H1 (cell line): ENCODE results near the gene ZNF346. TPM values are rescaled to one million over a fixed set of nuclear protein-coding genes. Genes with fewer than 3 reads are reported as not detected.
A peak's percentile ranks its signal among the peaks of the same experiment; 100 is the strongest.

Experiments
- CTCF ChIA-PET: fragments of 300-600 bp; sonication (Branson Sonifier 250); formaldehyde crosslinking; loops from one replicate; lab custom pipeline; 2021; ENCODE audit not compliant: partially characterized antibody; lab: Charles Lee
- POLR2A ChIA-PET: fragments of 300-600 bp; sonication (Branson Sonifier 250); formaldehyde crosslinking; loops from one replicate; lab custom pipeline; 2021; ENCODE audit warnings: inconsistent platforms; ENCODE audit not compliant: partially characterized antibody; lab: Charles Lee
- DNase-seq, 2 experiments: peaks; one replicate each; pipeline versions ENCODE4 v3.0.0 to v3.0.0-alpha.2; 2010 to 2022; ENCODE audit warnings: low spot score in 2 of 2, low read depth in 1 of 2, mixed read lengths in 1 of 2
- FAIRE-seq: peaks from 2 replicates; lab custom pipeline; 2011; peaks lifted over from hg19 to GRCh38; lab: Jason Lieb, UNC
- H2AFZ ChIP-seq: 2 replicates; pipeline ENCODE4 v1.8.1; 2012; ENCODE audit warnings: low read length, inconsistent platforms
- H2AK5ac ChIP-seq: 2 replicates; pipeline ENCODE4 v1.6.1; 2013; ENCODE audit warnings: low read depth, low read length
- H2BK120ac ChIP-seq: replicated peaks from 2 replicates; pipeline ENCODE3; 2013; ENCODE audit warnings: low read depth, low read length, inconsistent platforms
- H2BK12ac ChIP-seq: 2 replicates; pipeline ENCODE4 v1.6.1; 2013; ENCODE audit warnings: low read depth, low read length
- H2BK15ac ChIP-seq: 2 replicates; pipeline ENCODE4 v1.6.1; 2013; ENCODE audit warnings: low read length
- H2BK20ac ChIP-seq: 2 replicates; pipeline ENCODE4 v1.6.1; 2013; ENCODE audit warnings: low read length
- H2BK5ac ChIP-seq: 2 replicates; pipeline ENCODE4 v1.6.1; 2013; ENCODE audit warnings: low read depth, low read length
- H3K14ac ChIP-seq: 2 replicates; pipeline ENCODE4 v1.6.1; 2013; ENCODE audit warnings: inconsistent platforms; ENCODE audit not compliant: insufficient read length
- H3K18ac ChIP-seq: 2 replicates; pipeline ENCODE4 v1.6.1; 2013; ENCODE audit warnings: low read length; ENCODE audit errors: extremely low read depth
- H3K23ac ChIP-seq: 2 replicates; pipeline ENCODE4 v1.6.1; 2013; ENCODE audit warnings: inconsistent platforms; ENCODE audit not compliant: insufficient read length
- H3K23me2 ChIP-seq: 2 replicates; pipeline ENCODE4 v1.6.1; 2013; ENCODE audit warnings: low read depth, low read length
- H3K27ac ChIP-seq: 2 replicates; pipeline ENCODE4 v1.6.1; 2011; ENCODE audit warnings: low read depth, low read length, inconsistent platforms
- H3K27me3 ChIP-seq, 4 experiments: replicated peaks in 1 of 4; 1 replicate in 1 of 4; 2 replicates in 3 of 4; pipeline versions ENCODE4 v1.6.1 to v1.8.1; 2011 to 2013; ENCODE audit warnings: low read length in 3 of 4, mild to moderate bottlenecking in 3 of 4, inconsistent platforms in 2 of 4, mixed read lengths in 2 of 4, moderate library complexity in 1 of 4; ENCODE audit not compliant: control insufficient read depth in 3 of 4, insufficient read depth in 3 of 4; ENCODE audit errors: extremely low read depth in 1 of 4
- H3K36me3 ChIP-seq, 4 experiments: 2 replicates each; pipeline versions ENCODE4 v1.6.1 to v1.8.1; 2011 to 2013; ENCODE audit warnings: mild to moderate bottlenecking in 4 of 4, low read length in 3 of 4, moderate library complexity in 2 of 4, control low read depth in 1 of 4, inconsistent platforms in 1 of 4; ENCODE audit not compliant: insufficient read depth in 4 of 4, control insufficient read depth in 2 of 4
- H3K4ac ChIP-seq: replicated peaks from 2 replicates; pipeline ENCODE3; 2013; ENCODE audit warnings: low read length, low read depth, mixed read lengths, inconsistent platforms; ENCODE audit not compliant: insufficient read length
- H3K4me1 ChIP-seq, 4 experiments: replicated peaks in 1 of 4; 1 replicate in 1 of 4; 2 replicates in 3 of 4; pipeline versions ENCODE4 v1.6.1 to v1.8.1; 2011 to 2013; ENCODE audit warnings: low read length in 3 of 4, inconsistent platforms in 2 of 4, mixed read lengths in 1 of 4; ENCODE audit not compliant: insufficient read depth in 4 of 4, control insufficient read depth in 3 of 4
- H3K4me2 ChIP-seq, 2 experiments: 2 replicates each; pipeline versions ENCODE4 v1.6.1 to v1.8.1; 2011 to 2013; ENCODE audit warnings: low read depth in 2 of 2, low read length in 2 of 2, control low read depth in 1 of 2, inconsistent platforms in 1 of 2, mild to moderate bottlenecking in 1 of 2; ENCODE audit not compliant: insufficient read depth in 1 of 2
- H3K4me3 ChIP-seq, 4 experiments: fragments of 200-600, 300-600 bp in 1 of 4; sonication (generic), shearing (Covaris generic), sonication (Bioruptor Twin) in 1 of 4; 2 replicates each; pipeline versions ENCODE4 v1.5.1 to v1.8.1; 2011 to 2016; ENCODE audit warnings: low read length in 4 of 4, low read depth in 3 of 4, control low read depth in 2 of 4, inconsistent platforms in 2 of 4, mild to moderate bottlenecking in 2 of 4, mixed read lengths in 1 of 4, moderate library complexity in 1 of 4; ENCODE audit not compliant: insufficient read depth in 2 of 4; ENCODE audit errors: extremely low read depth in 1 of 4
- H3K56ac ChIP-seq: replicated peaks from 2 replicates; pipeline ENCODE3; 2013; ENCODE audit warnings: low read depth, mild to moderate bottlenecking, mixed read lengths, low read length, inconsistent platforms; ENCODE audit not compliant: insufficient read length
- H3K79me1 ChIP-seq: 2 replicates; pipeline ENCODE4 v1.6.1; 2013; ENCODE audit warnings: low read depth, low read length, control low read depth
- H3K79me2 ChIP-seq, 2 experiments: 2 replicates each; pipeline versions ENCODE4 v1.6.1 to v1.8.1; 2012 to 2013; ENCODE audit warnings: low read length in 2 of 2, mild to moderate bottlenecking in 2 of 2, inconsistent platforms in 1 of 2; ENCODE audit not compliant: insufficient read depth in 2 of 2, control insufficient read depth in 1 of 2
- H3K9ac ChIP-seq, 4 experiments: replicated peaks in 1 of 4; 1 replicate in 1 of 4; 2 replicates in 3 of 4; pipeline versions ENCODE4 v1.6.1 to v1.8.1; 2011 to 2013; ENCODE audit warnings: low read depth in 3 of 4, low read length in 3 of 4, control low read depth in 2 of 4, mild to moderate bottlenecking in 2 of 4, moderate library complexity in 2 of 4, inconsistent platforms in 1 of 4; ENCODE audit errors: extremely low read depth in 1 of 4
- H3K9me3 ChIP-seq, 2 experiments: 2 replicates each; pipeline versions ENCODE4 v1.6.1 to v1.8.1; 2012 to 2013; ENCODE audit warnings: mild to moderate bottlenecking in 2 of 2, moderate library complexity in 2 of 2, control low read depth in 1 of 2, inconsistent platforms in 1 of 2, low read depth in 1 of 2, low read length in 1 of 2, mixed read lengths in 1 of 2; ENCODE audit not compliant: insufficient read depth in 2 of 2
- H4K20me1 ChIP-seq, 2 experiments: replicated peaks in 1 of 2; 2 replicates each; pipeline versions ENCODE3 to v1.8.1; 2011 to 2013; ENCODE audit warnings: inconsistent platforms in 2 of 2, low read length in 2 of 2, mild to moderate bottlenecking in 1 of 2; ENCODE audit not compliant: insufficient read depth in 2 of 2, control insufficient read depth in 1 of 2
- H4K5ac ChIP-seq: 2 replicates; pipeline ENCODE4 v1.6.1; 2013; ENCODE audit warnings: low read length, low read depth, mixed read lengths, inconsistent platforms; ENCODE audit not compliant: insufficient read length
- H4K8ac ChIP-seq: 2 replicates; pipeline ENCODE4 v1.8.0; 2013; ENCODE audit warnings: mild to moderate bottlenecking, moderate library complexity, low read length, inconsistent platforms; ENCODE audit not compliant: insufficient read depth; ENCODE audit errors: extremely low read depth
- H4K91ac ChIP-seq: replicated peaks from 2 replicates; pipeline ENCODE3; 2013; ENCODE audit warnings: low read length, mixed read lengths, inconsistent platforms; ENCODE audit not compliant: insufficient read length
- BCL11A ChIP-seq, 2 experiments: IDR thresholded peaks; one replicate each; pipeline ENCODE4 v1.6.1; 2011; ENCODE audit warnings: low read depth in 2 of 2, low read length in 2 of 2, mild to moderate bottlenecking in 2 of 2
- CTCF ChIP-seq, 3 experiments: IDR thresholded peaks; 1 replicate in 2 of 3; 2 replicates in 1 of 3; pipeline versions ENCODE4 v1.5.1 to v1.6.1; 2011; ENCODE audit warnings: low read length in 3 of 3, mild to moderate bottlenecking in 3 of 3, inconsistent platforms in 2 of 3, low read depth in 1 of 3, moderate library complexity in 1 of 3; ENCODE audit not compliant: insufficient read depth in 1 of 3; ENCODE audit errors: control extremely low read depth in 1 of 3
- HDAC2 ChIP-seq, 2 experiments: fragments of 300-600 bp in 1 of 2; sonication (generic) in 1 of 2; IDR thresholded peaks; 2 replicates each; pipeline ENCODE4 v1.6.1; 2011 to 2012; ENCODE audit warnings: low read depth in 2 of 2, low read length in 2 of 2, mild to moderate bottlenecking in 2 of 2, moderate library complexity in 2 of 2, borderline replicate concordance in 1 of 2, inconsistent platforms in 1 of 2
- RAD21 ChIP-seq, 2 experiments: IDR thresholded peaks in 1 of 2; conservative IDR thresholded peaks in 1 of 2; 2 replicates each; pipeline ENCODE4 v1.6.1; 2011; ENCODE audit warnings: low read depth in 2 of 2, low read length in 2 of 2, improper control_type of control experiment in 1 of 2, inconsistent platforms in 1 of 2, mild to moderate bottlenecking in 1 of 2, moderate library complexity in 1 of 2
- RFX5 ChIP-seq: IDR thresholded peaks from 2 replicates; pipeline ENCODE4 v1.6.1; 2011; ENCODE audit warnings: low read depth, low read length, improper control_type of control experiment, borderline replicate concordance
- SIN3A ChIP-seq, 2 experiments: IDR thresholded peaks in 1 of 2; conservative IDR thresholded peaks in 1 of 2; 2 replicates each; pipeline ENCODE4 v1.6.1; 2011 to 2012; ENCODE audit warnings: low read length in 2 of 2, improper control_type of control experiment in 1 of 2, low read depth in 1 of 2, mild to moderate bottlenecking in 1 of 2
- TAF1 ChIP-seq: IDR thresholded peaks from 2 replicates; pipeline ENCODE4 v1.6.1; 2011; ENCODE audit warnings: mild to moderate bottlenecking, low read depth, low read length
- WGBS, 2 experiments: shearing (Covaris generic) in 1 of 2; methylation state at CpG; one replicate each; pipeline versions ENCODE4 v1.1.6 to v1.1.7; 2013 to 2015; ENCODE audit warnings: low lambda C conversion rate in 2 of 2, mixed read lengths in 2 of 2, inconsistent platforms in 1 of 2, low coverage in 1 of 2, missing lambda C conversion rate in 1 of 2; ENCODE audit not compliant: insufficient replicate concordance in 2 of 2, insufficient coverage in 1 of 2, insufficient read length in 1 of 2; ENCODE audit errors: extremely low coverage in 1 of 2, missing lambda C conversion rate in 1 of 2; 5-methylcytosine and 5-hydroxymethylcytosine counted together
- polyA plus RNA-seq, 7 experiments: library from polyadenylated mRNA; depleted of rRNA in 3 of 7; stranded (reverse) in 5 of 7; unstranded in 2 of 7; fragments of >200 nt in 5 of 7; fragments of 200-250 nt in 2 of 7; gene quantifications; 1 replicate in 5 of 7; 2 replicates in 1 of 7; 4 replicates in 1 of 7; pipeline versions ENCODE4 v1.2.1 to v1.2.3, GENCODE V29; 2011 to 2013; ENCODE audit warnings: missing spikeins in 2 of 7, mixed read lengths in 2 of 7
- total RNA-seq: library from RNA; stranded (reverse); fragmentation: NEBNext Ultra II Directional; extraction: Animal tissue kit (Norgen Biotek cat#: 25700); gene quantifications from 2 replicates; pipeline ENCODE4 v1.2.1, GENCODE V29; 2021
- TF ChIP-seq, protein P1 (sequence below): IDR thresholded peaks from 2 replicates; pipeline ENCODE4 v1.6.1; 2012; ENCODE audit warnings: inconsistent platforms

The ZNF346 gene
- total and polyA plus RNA-seq, 2 of the 8 experiments (the other 6 are each of a cell fraction or from before 2014, with no cell fraction given), result 19.9 to 20.8 TPM

- H2BK120ac ChIP-seq, result no peak overlapping the region
- no peak overlapping the region for H3K23ac ChIP-seq
- H3K27me3 ChIP-seq, result no peaks in the 10 kb centered on the region
- H3K14ac ChIP-seq, result no peak overlapping the region
- no peaks in the 10 kb centered on the region for H3K79me1 ChIP-seq
- no peak overlapping the region for H4K8ac ChIP-seq
- H4K5ac ChIP-seq, result no peak overlapping the region
- peaks cover 0 to 27% (median 13%) of the 10 kb centered on the region in 4 experiments; a peak in 5 of 8 replicates for H3K36me3 ChIP-seq
- no peak overlapping the region for H2BK12ac ChIP-seq
- FAIRE-seq, result no peak
- H3K4ac ChIP-seq, result no peak overlapping the region
- no peak overlapping the region for H4K91ac ChIP-seq
- no peaks in the 10 kb centered on the region for H3K9me3 ChIP-seq
- no peaks in the 10 kb centered on the region for H3K79me2 ChIP-seq
- H2AK5ac ChIP-seq, result no peak overlapping the region
- DNase-seq, result no peak
- no peaks in the 10 kb centered on the region for H3K4me1 ChIP-seq
- H3K23me2 ChIP-seq, result no peaks in the 10 kb centered on the region
- no peak overlapping the region for H2BK15ac ChIP-seq
- H3K27ac ChIP-seq, result no peak overlapping the region
- H2BK20ac ChIP-seq, result no peak overlapping the region
- peaks cover 0 to 2% of the 10 kb centered on the region in 2 experiments for H4K20me1 ChIP-seq
- peak; percentile 36 to 55; a peak in 3 of 4 replicates for TF ChIP-seq RAD21 (IDR thresholded peaks at IDR 0.05 in 1 of 2, conservative IDR thresholded peaks at IDR 0.05 in 1 of 2; ENCODE audit: low read depth in 2 of 2, low read length in 2 of 2)
- TF ChIP-seq, protein P1, sequence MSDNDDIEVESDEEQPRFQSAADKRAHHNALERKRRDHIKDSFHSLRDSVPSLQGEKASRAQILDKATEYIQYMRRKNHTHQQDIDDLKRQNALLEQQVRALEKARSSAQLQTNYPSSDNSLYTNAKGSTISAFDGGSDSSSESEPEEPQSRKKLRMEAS, result no peak
- no peak for TF ChIP-seq RFX5
- no peak for TF ChIP-seq SIN3A (conservative IDR thresholded peaks at IDR 0.05 in 1 of 2, IDR thresholded peaks at IDR 0.05 in 1 of 2; ENCODE audit: low read depth in 1 of 2, low read length in 2 of 2)
- no peak for TF ChIP-seq TAF1
- no peak for TF ChIP-seq BCL11A (IDR thresholded peaks at IDR 0.05; ENCODE audit: low read depth in 2 of 2, low read length in 2 of 2)
- no peak for TF ChIP-seq HDAC2 (IDR thresholded peaks at IDR 0.05; ENCODE audit: borderline replicate concordance in 1 of 2, low read depth in 2 of 2, low read length in 2 of 2)
- peak in 2 of 3 experiments; percentile 17 to 26; a peak in 2 of 4 replicates for TF ChIP-seq CTCF (IDR thresholded peaks at IDR 0.05; ENCODE audit: control extremely low read depth in 1 of 3, insufficient read depth in 1 of 3, low read depth in 1 of 3, low read length in 3 of 3)
- TF ChIP-seq, all 59 proteins: peak for 2
- CTCF ChIA-PET, result interaction anchor here (0.7 to 2.7 kb wide), 3 partner anchors 23 to 389 kb away, joined by 3 to 16 read pairs (median 3); no protein-coding TSS in a partner anchor
- Histone ChIP-seq H3K4me2 (no peak overlapping the region), H2AFZ (no peak overlapping the region), H2BK5ac (no peak overlapping the region), H3K56ac (no peak overlapping the region), H3K9ac (no peak overlapping the region), H3K18ac (no peak overlapping the region), H3K4me3 (no peak overlapping the region)
- POLR2A ChIA-PET, result interaction anchor here (1.9 kb wide), 1 partner anchor 22 kb away, joined by 4 read pairs; no protein-coding TSS in a partner anchor
- WGBS, 2 experiments, result 94% methylated on average over 5 of the region's 5 CpGs; no CpG with 5 or more reads in 1 of the 2 experiments
Observed at GRCh38 chr5:177049285-177049684, 26.8 kb downstream of the ZNF346 start.
